Measurements from ENCODE around the gene RASSF1.

RASSF1 gene

DNA sequence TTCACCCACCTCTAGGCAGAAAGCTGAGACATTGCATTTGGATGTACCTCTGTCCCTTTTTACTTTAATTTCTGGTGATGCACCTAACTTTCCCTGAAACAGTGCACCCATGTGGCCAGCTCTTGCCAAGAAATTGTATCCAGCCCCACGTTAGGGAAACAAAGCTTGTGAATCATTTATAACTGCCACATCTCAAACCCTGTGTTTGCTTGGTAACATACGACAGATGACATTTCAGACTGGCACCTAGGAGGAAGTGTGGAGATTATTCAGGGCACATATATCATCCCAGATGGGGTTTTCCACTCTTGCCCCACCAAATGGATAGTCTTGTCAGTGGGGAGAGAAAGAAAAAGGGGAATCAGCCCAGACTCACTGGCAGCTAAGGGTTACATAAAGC lies 12.1 kb upstream of the RASSF1 start:
- in situ Hi-C loops (cut with HindIII; ENCODE audit: low sequenced_read_pairs) = loop anchor here (5.0 kb wide), 1 partner anchor 255 kb away; no protein-coding TSS in a partner anchor
- TF ChIP-seq, protein P1, sequence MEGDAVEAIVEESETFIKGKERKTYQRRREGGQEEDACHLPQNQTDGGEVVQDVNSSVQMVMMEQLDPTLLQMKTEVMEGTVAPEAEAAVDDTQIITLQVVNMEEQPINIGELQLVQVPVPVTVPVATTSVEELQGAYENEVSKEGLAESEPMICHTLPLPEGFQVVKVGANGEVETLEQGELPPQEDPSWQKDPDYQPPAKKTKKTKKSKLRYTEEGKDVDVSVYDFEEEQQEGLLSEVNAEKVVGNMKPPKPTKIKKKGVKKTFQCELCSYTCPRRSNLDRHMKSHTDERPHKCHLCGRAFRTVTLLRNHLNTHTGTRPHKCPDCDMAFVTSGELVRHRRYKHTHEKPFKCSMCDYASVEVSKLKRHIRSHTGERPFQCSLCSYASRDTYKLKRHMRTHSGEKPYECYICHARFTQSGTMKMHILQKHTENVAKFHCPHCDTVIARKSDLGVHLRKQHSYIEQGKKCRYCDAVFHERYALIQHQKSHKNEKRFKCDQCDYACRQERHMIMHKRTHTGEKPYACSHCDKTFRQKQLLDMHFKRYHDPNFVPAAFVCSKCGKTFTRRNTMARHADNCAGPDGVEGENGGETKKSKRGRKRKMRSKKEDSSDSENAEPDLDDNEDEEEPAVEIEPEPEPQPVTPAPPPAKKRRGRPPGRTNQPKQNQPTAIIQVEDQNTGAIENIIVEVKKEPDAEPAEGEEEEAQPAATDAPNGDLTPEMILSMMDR (IDR thresholded peaks at IDR 0.05; ENCODE audit: low read depth, low read length, missing control alignments) = peak; percentile 31
- no peak for DNase-seq (ENCODE audit: low read depth)
- no peak overlapping the region for H3K4me3 ChIP-seq (ENCODE audit: low read depth, low read length)

DNA sequence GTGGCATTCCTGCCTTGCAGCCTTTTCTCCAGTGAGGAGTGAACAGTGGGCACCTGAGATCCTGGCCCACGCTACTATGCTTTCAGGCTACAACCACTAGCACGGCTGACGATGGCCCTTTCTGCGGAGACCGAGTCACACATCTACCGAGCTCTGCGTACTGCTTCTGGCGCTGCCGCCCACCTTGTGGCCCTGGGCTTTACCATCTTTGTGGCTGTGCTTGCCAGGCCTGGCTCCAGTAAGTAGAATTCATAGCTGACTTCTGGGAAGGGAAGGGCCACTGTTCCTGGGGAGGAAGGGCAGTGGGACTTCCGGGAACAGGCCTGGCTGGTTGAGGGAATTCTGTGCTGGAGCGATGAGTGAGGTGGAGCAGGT lies 10.7 kb upstream of the RASSF1 start:
- in situ Hi-C loops (cut with HindIII; ENCODE audit: low sequenced_read_pairs) = loop anchor here (5.0 kb wide), 1 partner anchor 256 kb away; no protein-coding TSS in a partner anchor
- DNase-seq (ENCODE audit: low read depth) = no peak
- TF ChIP-seq, protein P1 (IDR thresholded peaks at IDR 0.05; ENCODE audit: low read depth, low read length, missing control alignments) = no peak
- peak overlapping the region; percentile 83 for H3K4me3 ChIP-seq (ENCODE audit: low read depth, low read length)

DNA sequence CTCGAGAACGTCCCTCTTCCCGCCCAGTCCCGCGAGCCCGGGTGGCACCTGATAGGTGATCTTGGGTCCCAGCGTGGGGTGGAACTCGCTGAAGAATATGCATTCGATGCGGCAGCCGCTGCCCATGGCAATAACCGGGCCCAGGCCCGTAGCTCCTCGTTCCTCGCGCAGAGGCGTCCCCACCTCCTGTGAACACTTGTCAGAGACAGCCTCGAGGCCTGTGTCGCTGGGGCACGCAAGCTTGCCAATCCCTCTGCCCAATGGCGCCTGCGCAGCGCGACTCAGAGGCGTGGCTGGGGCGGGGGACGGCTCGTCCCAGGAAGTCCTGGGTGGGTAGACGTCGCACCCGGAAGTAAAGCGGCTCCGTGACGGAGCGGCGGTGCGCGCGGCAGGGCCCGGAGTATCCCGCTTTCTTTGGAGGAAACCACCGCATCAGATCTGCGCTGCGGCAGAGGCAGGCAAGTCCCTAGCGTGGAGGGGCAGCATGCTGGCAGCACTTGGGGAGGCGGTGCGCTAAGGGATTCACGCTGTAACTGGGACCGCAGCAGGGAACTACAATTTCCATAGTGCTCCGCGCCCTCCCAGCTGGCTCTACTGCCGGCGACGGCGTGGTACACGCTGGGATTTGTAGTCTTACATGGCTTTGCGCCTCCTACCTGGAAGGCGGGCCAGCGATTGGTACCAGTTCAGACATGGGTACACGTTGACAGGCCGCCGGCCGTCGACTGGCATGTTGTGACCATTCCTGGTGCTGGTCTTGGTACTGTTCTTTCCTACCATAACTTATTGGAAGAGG lies 10.1 kb upstream of the RASSF1 start, which contains the start of the genes CYB561D2 and NPRL2:
CYB561D2 (plus strand) TSS at position 336 of the 796 bp plus-strand sequence. CDS start 572 bp downstream, outside the sequence.
NPRL2 (minus strand) TSS at position 249 of the 796 bp plus-strand sequence; CDS start at position 126, 123 bp downstream.
- DNase-seq (ENCODE audit: low read depth) = peak; percentile 74
- in situ Hi-C loops (cut with HindIII; ENCODE audit: low sequenced_read_pairs) = loop anchor here (5.0 kb wide), 1 partner anchor 257 kb away; no protein-coding TSS in a partner anchor
- peak within 1 kb of the TSS; percentile 83 for H3K4me3 ChIP-seq (ENCODE audit: low read depth, low read length)
- TF ChIP-seq, protein P1 (IDR thresholded peaks at IDR 0.05; ENCODE audit: low read depth, low read length, missing control alignments) = no peak

DNA sequence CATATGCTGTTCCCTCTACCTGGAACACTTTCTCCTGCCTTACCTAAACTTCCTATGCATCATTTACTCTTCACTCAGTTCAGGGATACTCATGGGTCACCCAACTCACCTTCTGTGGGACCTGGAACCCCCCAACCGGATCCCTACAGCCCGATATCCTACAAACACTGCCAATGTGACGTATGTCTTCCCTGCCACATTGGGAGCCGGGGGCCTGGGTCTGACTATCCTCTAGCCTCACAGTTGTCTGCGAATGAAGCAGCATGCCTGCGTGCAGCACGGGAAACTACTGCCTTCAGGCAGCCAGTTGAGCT lies 9.5 kb upstream of the RASSF1 start:
- in situ Hi-C loops (cut with HindIII; ENCODE audit: low sequenced_read_pairs) = loop anchor here (5.0 kb wide), 1 partner anchor 257 kb away; no protein-coding TSS in a partner anchor
- no peak for DNase-seq (ENCODE audit: low read depth)
- TF ChIP-seq, protein P1 (IDR thresholded peaks at IDR 0.05; ENCODE audit: low read depth, low read length, missing control alignments) = no peak
- peak overlapping the region; percentile 83 for H3K4me3 ChIP-seq (ENCODE audit: low read depth, low read length)

DNA sequence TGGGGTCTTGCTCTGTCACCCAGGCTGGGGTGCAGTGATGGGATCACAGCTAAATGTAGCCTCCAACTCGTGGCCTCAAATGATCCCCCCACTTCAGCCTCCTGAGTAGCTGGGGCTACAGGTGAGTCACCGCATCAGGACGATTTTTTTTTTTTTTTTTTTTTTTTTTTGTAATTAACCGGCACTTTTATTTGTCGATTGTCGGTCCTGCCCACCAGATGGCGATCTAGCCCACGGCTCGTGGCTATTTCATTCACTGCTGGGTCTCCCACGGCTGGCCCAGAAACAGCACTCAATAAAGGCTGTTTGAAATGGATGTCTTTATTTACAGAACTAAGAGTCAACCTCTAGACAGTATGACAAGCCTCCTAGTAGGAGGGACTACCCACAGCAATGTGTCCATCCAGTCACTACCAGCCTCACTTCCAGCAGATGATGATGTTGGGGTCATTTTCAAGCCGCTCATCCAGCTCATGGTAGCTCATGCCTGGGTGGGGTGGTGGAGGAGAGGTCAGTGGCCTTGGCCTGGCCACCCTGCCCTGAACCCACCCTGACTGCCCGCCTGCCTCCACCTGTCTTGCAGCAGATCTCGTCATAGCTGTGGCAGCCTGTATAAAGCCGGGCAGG lies 6.7 kb upstream of the RASSF1 start:
- peak; percentile 63 for DNase-seq (ENCODE audit: low read depth)
- in situ Hi-C loops (cut with HindIII; ENCODE audit: low sequenced_read_pairs) = no loop called here
- TF ChIP-seq, protein P1 (IDR thresholded peaks at IDR 0.05; ENCODE audit: low read depth, low read length, missing control alignments) = peak; percentile 68
- H3K4me3 ChIP-seq (ENCODE audit: low read depth, low read length) = no peak overlapping the region

DNA sequence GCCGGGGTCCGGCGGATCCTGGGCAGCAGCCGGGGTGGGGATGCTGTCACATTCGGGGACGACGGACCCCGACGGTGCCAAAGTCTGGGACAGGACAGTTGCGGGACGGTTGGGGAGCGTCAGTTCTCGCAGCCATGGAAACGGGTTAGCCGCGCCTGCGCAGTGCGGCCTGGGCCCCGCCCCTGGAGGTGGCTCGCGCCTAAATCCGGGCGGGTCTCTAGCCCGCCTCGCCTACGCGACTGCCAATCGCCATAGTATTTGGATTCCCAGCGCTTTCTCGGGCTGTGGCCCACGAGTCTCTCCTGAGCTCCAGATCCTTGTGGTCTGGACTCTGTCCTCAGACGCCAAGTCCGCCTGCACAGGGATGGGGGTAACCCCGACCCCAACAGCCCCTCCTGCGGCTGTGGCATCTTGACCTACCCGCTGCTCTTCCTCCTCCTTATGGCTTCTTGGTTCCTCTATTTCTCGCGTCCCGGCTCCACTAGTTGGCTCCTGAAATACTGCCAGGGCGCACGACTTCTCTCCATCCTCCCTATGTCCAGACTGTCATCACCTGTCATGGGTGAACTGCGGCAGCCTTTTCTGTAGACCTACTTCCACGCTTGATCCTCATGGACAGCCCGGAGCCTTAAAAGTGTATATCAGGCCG lies 5.1 kb upstream of the RASSF1 start, which contains the start of gene ZMYND10:
ZMYND10 (minus strand) TSS at position 147 of the 649 bp plus-strand sequence. CDS start 153 bp downstream, outside the sequence.
- H3K4me3 ChIP-seq (ENCODE audit: low read depth, low read length) = peak within 1 kb of the TSS; percentile 51
- TF ChIP-seq, protein P1 (IDR thresholded peaks at IDR 0.05; ENCODE audit: low read depth, low read length, missing control alignments) = no peak
- no peak for DNase-seq (ENCODE audit: low read depth)
- in situ Hi-C loops (cut with HindIII; ENCODE audit: low sequenced_read_pairs) = no loop called here

Measured in astrocyte of the cerebellum (primary cell).